Nephron (organoid): ENCODE results near the gene SYT7.

ENCODE experiments used
- H3K27ac Mint-ChIP-seq, 3 experiments: 2 replicates each; pipeline ENCODE4 v1.8.0; 2020; ENCODE audit warnings: mixed read lengths in 3 of 3, mild to moderate bottlenecking in 2 of 3, moderate library complexity in 1 of 3
- H3K27me3 Mint-ChIP-seq: 2 replicates; pipeline ENCODE4 v1.8.0; 2021; ENCODE audit warnings: low read depth, mild to moderate bottlenecking, moderate library complexity, mixed read lengths
- H3K36me3 Mint-ChIP-seq: 2 replicates; pipeline ENCODE4 v1.8.0; 2020; ENCODE audit warnings: low read depth, mixed read lengths
- H3K4me1 Mint-ChIP-seq: 2 replicates; pipeline ENCODE4 v1.8.0; 2020; ENCODE audit warnings: mixed read lengths
- H3K4me3 Mint-ChIP-seq, 3 experiments: 2 replicates each; pipeline ENCODE4 v1.8.0; 2020; ENCODE audit warnings: mild to moderate bottlenecking in 3 of 3, mixed read lengths in 3 of 3, moderate library complexity in 2 of 3
- H3K9me3 Mint-ChIP-seq: 2 replicates; pipeline ENCODE4 v1.8.0; 2020; ENCODE audit warnings: mixed read lengths
- CTCF ChIP-seq, 3 experiments: fragments of 200-600 bp; sonication (generic); IDR thresholded peaks; one replicate each; pipeline ENCODE4 v1.5.0; 2021; ENCODE audit warnings: antibody characterized with exemption in 3 of 3; ENCODE audit not compliant: unreplicated experiment in 3 of 3

The SYT7 gene

GRCh38 chr11:61543606-61544306 lies 37.1 kb downstream of the SYT7 start:
- Mint-ChIP-seq H3K9me3 (no peaks in the 10 kb centered on the region), H3K4me1 (peaks cover 60% of the 10 kb centered on the region), H3K27ac (peak overlapping the region in 1 of 3 experiments; percentile 49), H3K36me3 (no peaks in the 10 kb centered on the region), H3K4me3 (no peak overlapping the region), H3K27me3 (peaks cover 14% of the 10 kb centered on the region)
- TF ChIP-seq CTCF (IDR thresholded peaks at IDR 0.05; ENCODE audit: unreplicated experiment in 3 of 3) = no peak

- TF ChIP-seq CTCF (IDR thresholded peaks at IDR 0.05; ENCODE audit: unreplicated experiment in 3 of 3) = no peak
- Mint-ChIP-seq H3K4me3 (no peak overlapping the region), H3K27me3 (peaks cover 11% of the 10 kb centered on the region), H3K4me1 (peaks cover 63% of the 10 kb centered on the region), H3K27ac (peak overlapping the region; percentile 28 to 94 (median 51)), H3K36me3 (no peaks in the 10 kb centered on the region), H3K9me3 (no peaks in the 10 kb centered on the region)
Observed at GRCh38 chr11:61542705-61543104, 38.2 kb downstream of the SYT7 start.

- H3K36me3 Mint-ChIP-seq = no peaks in the 10 kb centered on the region
- peak overlapping the region in 2 of 3 experiments; percentile 5 to 27 for H3K4me3 Mint-ChIP-seq
- H3K4me1 Mint-ChIP-seq = peaks cover 58% of the 10 kb centered on the region
- peaks cover 8% of the 10 kb centered on the region for H3K27me3 Mint-ChIP-seq
- TF ChIP-seq CTCF (IDR thresholded peaks at IDR 0.05; ENCODE audit: unreplicated experiment in 3 of 3) = no peak
- H3K27ac Mint-ChIP-seq = peak overlapping the region; percentile 55 to 94 (median 84)
- H3K9me3 Mint-ChIP-seq = no peaks in the 10 kb centered on the region
Observed at GRCh38 chr11:61542024-61542461, 38.8 kb downstream of the SYT7 start.

- Mint-ChIP-seq H3K9me3 (no peaks in the 10 kb centered on the region), H3K4me1 (peaks cover 56% of the 10 kb centered on the region), H3K27me3 (peaks cover 8% of the 10 kb centered on the region), H3K4me3 (peak overlapping the region; percentile 5 to 27 (median 13)), H3K36me3 (no peaks in the 10 kb centered on the region), H3K27ac (peak overlapping the region; percentile 55 to 94 (median 84))
- no peak for TF ChIP-seq CTCF (IDR thresholded peaks at IDR 0.05; ENCODE audit: unreplicated experiment in 3 of 3)
Observed at GRCh38 chr11:61541598-61541997, 39.3 kb downstream of the SYT7 start.

- Mint-ChIP-seq H3K27ac (peak overlapping the region; percentile 66 to 94 (median 78)), H3K36me3 (no peaks in the 10 kb centered on the region), H3K4me1 (peaks cover 54% of the 10 kb centered on the region), H3K27me3 (peaks cover 7% of the 10 kb centered on the region), H3K9me3 (no peaks in the 10 kb centered on the region), H3K4me3 (no peak overlapping the region)
- no peak for TF ChIP-seq CTCF (IDR thresholded peaks at IDR 0.05; ENCODE audit: unreplicated experiment in 3 of 3)
Observed at GRCh38 chr11:61540528-61540927, 40.3 kb downstream of the SYT7 start.
